Measurements from ENCODE around the gene PLVAP.

Gene PLVAP

DNA sequence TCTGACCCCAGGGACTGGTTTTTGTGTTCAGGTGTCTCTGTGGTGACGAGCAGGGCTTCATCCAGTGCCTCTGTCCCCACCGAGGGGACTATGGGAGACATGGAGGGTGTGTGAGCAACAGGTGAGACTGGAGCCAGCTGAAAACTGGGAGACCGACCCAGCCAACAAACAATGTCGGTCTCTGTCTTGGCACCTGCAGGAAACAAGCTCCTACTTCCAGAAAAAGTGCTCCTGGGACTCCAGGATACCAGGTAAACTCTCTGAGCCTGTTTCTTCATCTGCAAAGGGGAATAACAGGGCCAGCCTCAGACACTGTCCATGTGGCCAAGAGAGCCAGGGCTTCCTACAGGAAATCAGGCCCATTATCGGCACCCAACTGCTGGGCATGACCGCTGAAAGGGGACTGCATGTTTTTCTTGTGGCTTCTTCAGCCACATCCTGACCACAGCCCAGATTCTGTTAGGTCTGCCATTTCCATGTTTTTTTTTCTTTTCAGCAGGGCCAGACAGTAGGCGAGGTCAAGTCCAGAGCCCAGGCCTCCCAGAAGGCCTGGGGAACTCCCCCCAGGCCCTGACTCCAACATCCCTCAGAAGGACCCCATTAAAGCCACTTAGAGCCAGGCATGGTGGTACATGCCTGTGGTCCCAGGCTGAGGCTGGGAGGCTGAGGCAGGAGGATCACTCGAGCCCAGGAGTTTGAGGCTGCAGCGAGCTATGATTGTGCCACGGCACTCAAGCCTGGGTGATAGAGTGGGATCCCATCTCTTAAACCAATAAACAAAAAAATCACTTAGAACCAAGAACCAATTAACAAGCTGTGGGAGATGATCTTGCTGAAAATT is 29.1 kb upstream of the PLVAP start:
- no peak for TF ChIP-seq GATA2 (IDR thresholded peaks at IDR 0.05; ENCODE audit: low read depth, low read length)
- no peak for TF ChIP-seq GATA3 (IDR thresholded peaks at IDR 0.05; ENCODE audit: low read depth, low read length)

DNA sequence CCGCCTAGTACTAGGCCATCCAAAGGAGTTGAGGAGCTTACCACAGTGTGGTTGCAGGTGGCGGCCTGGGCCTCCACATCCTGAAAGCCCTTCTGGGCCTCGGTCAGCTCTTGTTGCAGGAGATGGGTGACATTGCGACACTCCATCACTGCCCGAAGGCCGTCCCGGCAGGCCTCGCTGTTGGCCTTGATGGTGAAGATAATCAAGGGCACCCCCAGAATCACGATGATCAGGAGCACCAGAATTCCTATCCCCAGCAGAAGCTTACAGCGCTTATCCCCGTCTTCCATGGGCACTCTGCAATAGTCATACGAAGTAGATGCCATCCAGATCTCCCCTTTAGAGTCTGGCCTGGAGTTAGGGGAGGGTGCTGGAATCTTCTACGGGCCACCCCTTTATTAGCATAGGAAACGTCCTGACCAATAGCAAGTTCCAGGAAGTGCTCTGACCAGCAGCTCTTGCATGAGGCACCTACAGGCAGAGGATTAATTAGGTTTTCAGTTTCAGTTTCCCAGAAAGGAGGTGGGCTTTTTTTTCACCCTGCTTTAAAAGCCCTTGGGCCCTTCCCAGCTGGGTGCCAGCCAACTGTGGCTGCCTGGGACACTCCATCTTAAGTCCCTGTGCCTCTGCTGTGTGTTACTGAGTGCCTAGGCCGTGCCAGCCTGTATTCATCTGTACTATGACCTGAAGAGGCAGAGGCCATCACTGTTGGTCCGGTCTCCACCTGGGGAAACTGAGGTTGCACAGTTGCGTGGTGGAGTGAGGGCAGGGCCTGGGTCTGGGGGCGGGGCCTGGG is 28.3 kb upstream of the PLVAP start, which contains the start of gene BST2:
TSS of gene BST2 (minus strand) at position 381 of the 796 bp plus-strand sequence. CDS start at position 326, 55 bp downstream.
- TF ChIP-seq GATA3 (IDR thresholded peaks at IDR 0.05; ENCODE audit: low read depth, low read length): no peak

DNA sequence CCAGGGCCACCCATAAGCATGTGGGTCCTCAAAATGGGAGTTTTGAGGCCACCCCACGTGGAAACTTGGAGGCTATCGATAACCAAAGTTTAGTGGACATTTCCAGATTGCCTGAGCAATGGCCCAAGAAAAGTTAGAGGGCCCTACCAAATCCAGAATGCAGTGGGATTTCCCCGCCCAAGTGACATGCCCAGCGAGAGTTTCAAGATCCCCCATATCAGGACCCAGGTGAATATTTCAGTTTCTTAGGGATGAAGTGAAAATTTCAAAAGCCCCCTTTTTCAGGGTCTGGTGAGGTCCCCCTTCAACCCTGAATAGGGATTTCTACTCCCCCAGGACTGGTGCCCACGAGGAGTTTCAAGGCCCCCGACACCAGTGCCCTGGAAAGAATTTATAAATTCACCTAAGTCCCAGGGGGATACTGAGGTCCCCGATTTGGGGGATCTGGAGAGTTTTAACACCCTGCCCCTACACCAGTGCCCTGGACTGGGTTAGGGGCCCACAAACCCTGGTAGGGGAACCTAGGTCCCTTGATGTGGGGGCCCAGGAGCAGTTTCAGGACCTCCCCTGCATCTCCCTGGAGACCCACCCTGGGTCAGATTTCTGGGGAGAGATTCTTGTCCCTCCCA is 27.6 kb upstream of the PLVAP start:
- no peak for TF ChIP-seq GATA3 (IDR thresholded peaks at IDR 0.05; ENCODE audit: low read depth, low read length)
- no peak for TF ChIP-seq GATA2 (IDR thresholded peaks at IDR 0.05; ENCODE audit: low read depth, low read length)

DNA sequence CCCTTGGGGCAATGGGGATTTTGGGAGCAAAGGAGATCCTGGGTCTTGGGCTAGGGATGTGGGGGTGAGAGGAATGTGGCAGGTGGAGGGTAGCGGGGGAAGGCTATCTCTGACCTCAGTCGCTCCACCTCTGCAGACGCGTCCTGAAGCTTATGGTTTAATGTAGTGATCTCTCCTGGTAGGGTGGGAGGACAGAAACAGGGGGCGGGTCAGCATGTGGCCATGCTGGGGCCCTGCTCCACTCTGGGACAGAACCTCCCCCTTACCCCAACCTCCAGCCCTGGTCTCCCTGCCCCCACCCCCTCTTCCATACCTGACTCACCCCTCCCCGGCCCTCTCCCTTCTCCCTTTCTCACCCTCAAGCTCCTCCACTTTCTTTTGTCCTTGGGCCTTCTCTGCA is 26.9 kb upstream of the PLVAP start:
- no peak for TF ChIP-seq GATA2 (IDR thresholded peaks at IDR 0.05; ENCODE audit: low read depth, low read length)
- no peak for TF ChIP-seq GATA3 (IDR thresholded peaks at IDR 0.05; ENCODE audit: low read depth, low read length)

DNA sequence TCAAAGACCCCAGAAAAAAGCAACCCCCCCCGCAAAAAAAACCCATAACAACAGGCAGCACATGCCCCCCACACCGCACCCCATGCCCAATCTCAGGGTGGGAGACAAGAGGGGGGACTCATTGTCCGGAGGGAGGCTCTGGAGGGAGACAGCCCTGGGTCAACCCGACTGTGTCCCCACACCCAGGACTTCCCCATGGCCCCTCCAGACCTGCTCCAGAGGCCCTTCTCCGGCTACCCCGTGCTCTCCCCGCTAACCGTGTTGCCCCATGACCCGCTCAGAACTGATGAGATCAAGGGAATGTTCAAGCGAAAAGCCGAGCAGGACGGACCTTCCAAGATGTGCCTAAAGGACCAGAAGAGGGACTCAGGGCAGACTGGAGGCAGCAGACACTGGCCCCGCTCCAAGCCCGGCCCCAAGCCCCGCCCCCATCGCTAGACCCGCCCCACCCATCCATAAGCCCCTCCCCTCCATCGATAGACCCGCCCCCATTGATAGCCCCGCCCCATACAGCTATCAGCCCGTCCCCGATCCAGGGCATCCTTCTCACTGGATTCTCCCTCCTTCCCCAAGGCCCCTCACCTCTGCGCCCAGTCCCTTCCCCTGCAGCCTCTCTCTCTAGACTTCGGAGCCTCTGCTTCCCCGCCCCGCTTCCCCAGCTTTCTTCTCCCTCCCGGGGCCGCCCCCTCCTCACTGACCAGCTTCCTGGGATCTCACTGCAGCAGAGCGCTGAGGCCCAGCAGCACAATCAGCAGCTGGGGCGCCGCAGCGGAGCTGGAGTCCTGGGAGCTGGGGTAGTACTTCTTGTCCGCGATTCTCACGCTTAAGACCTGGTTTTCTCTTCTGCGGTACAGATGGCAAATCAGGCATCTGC is 26.1 kb upstream of the PLVAP start:
- TF ChIP-seq GATA2 (IDR thresholded peaks at IDR 0.05; ENCODE audit: low read depth, low read length): no peak
- TF ChIP-seq GATA3 (IDR thresholded peaks at IDR 0.05; ENCODE audit: low read depth, low read length): no peak

DNA sequence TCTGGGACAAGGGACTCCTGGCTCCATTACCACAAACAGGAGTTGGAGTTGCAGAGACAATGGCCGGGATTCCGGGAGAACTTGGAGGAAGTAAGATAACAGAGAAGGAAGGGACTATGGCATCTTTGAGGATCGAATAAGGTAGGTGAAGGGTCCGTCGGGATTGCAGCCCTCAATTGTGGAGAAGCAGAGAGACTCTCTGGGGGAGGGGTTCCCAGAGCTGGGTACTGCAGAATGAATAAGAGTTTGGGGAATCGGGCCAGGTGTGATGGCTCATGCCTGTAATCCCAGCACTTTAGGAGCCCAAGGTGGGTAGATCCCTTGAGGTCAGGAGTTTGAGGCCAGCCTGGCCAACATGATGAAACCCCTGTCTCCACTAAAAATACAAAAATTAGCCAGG is 24.5 kb upstream of the PLVAP start:
- TF ChIP-seq GATA2 (IDR thresholded peaks at IDR 0.05; ENCODE audit: low read depth, low read length) (no peak), GATA3 (IDR thresholded peaks at IDR 0.05; ENCODE audit: low read depth, low read length) (no peak)

DNA sequence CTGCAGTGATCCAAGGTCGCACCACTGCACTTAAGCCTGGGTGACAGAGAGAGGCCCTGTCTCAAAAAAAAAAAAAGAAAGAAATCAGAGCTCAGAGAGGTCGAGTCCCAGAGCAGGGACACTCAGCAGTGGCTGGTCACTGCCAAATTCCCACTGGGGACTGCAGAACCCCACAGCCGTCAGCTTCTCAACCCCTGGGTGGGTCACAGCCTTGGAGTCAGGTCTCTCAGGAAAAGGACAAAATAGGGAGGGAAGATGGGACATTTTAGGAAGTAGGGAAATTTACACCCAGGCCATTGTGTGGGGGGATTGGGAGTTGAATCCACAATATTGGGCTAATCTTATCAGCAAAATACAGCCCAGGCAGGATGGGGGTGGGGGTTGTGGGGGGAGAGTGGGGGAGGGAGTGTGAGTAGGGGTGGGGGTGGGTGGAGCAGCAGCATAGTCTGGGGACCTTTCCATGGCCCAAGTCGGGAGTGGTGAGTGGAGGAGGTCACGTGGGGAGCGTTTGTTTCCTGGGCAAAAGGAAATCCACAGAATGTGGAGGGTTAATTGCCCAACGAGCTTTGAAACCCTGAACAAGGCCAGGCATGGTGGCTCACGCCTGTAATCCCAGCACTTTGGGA is 21.9 kb upstream of the PLVAP start:
- TF ChIP-seq GATA2 (IDR thresholded peaks at IDR 0.05; ENCODE audit: low read depth, low read length) (no peak), GATA3 (IDR thresholded peaks at IDR 0.05; ENCODE audit: low read depth, low read length) (no peak)

DNA sequence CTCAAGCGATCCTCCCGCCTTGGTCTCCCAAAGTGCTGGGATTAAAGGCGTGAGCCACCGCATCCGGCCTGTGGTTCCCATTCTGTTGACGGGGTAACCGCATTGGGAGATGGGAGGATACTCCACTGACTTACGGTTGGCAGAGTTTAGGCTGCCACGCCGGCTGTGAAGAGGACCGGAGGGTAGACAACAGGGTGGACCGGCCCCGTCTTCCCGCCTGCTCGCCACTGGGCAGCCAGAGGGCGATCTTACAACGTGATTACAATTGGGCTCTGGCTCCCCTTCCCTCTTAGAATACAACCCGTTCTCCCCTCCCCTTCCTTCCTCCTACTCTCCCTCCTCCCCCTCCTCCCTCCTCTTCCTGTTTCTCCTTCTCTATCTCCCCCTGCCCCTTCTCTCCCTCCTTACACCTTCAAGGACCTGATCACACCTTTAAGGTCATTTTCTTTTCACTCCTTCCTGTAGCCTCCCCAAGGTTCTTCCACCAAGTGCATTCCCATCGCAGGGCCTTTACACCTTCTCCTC is 17.8 kb upstream of the PLVAP start:
- no peak for TF ChIP-seq GATA2 (IDR thresholded peaks at IDR 0.05; ENCODE audit: low read depth, low read length)
- no peak for TF ChIP-seq GATA3 (IDR thresholded peaks at IDR 0.05; ENCODE audit: low read depth, low read length)

DNA sequence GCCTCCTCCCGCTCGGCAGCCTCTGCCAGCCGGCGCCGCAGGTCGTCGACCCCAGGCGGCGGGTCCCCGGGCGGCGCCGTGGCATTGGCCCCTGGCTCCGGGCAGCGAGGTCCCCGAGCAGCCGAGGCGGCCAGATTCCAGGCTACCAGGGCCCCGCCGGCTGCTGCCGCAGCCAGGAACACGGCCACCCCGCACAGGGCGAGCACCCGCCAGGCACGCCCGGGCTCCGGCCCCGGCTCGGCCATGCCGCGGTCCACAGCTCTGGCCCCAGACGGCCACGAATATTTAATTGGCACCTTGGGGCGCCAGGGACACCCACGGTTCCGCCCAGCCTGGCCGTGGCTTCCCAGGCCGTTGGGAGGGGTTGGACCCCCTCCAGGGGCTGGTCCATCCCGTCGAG is 16.8 kb upstream of the PLVAP start, which contains the start of gene CCDC194:
TSS of gene CCDC194 (minus strand) at position 283 of the 400 bp plus-strand sequence. CDS start at position 245, 38 bp downstream.
- TF ChIP-seq GATA3 (IDR thresholded peaks at IDR 0.05; ENCODE audit: low read depth, low read length) (no peak), GATA2 (IDR thresholded peaks at IDR 0.05; ENCODE audit: low read depth, low read length) (no peak)

DNA sequence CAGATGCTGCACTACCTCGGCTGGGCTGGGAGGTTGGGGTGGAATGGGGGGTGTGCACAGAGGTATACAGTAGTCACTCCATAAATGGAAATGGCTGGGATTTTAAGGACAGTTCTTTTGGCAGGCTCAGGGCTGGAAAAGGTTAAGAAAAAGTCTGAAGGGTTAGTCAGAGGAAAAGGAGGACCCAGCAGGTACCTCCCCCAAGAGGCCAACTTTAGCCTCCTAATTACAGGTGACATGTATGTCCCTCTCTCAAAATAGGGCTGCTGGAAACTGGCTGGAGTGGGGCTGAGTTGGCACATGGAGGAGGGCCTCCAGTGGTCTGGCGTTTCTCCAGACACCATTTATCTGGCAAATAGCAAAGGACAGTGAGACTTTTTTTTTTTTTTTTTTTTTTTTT is 15.9 kb upstream of the PLVAP start:
- TF ChIP-seq GATA3 (IDR thresholded peaks at IDR 0.05; ENCODE audit: low read depth, low read length) (no peak), GATA2 (IDR thresholded peaks at IDR 0.05; ENCODE audit: low read depth, low read length) (no peak)

DNA sequence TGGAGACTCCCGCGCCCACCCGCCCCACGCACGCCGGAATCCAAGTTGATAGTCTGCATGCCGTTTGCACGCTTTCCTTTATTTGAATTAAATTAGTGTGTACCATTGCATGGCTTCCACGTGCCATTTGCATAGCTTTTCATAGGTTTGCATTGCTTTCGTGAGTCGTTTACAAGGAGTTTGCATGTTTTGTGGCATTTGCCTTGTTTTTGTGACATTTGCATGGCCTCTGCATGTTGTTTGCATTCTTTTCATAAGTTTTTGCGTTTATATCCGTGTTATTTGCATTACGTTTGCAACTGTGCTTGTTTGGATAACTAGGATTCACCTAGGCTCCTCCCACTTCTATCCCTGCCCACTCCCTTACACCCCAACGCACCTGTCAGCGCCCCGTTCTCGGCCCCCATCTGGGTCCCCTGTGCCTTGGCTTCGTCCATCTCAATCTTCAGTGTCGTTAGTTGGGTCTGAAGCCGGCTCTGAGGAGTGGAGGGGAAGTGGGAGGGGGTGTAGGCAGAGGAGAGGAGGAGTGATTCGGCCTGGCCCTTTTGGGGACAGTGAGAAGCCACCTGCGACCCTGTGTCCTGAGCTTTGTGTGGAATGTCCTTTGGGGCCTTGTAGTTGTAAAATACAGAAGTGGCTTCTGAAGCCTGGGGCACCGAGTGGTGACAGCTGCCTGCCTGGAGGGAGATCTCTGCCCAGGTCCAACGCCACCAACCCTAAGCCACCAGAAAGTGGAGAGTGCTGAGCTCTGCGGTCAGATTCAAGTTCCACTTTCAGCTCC is 14.4 kb upstream of the PLVAP start:
- TF ChIP-seq GATA3 (IDR thresholded peaks at IDR 0.05; ENCODE audit: low read depth, low read length): no peak
- TF ChIP-seq GATA2 (IDR thresholded peaks at IDR 0.05; ENCODE audit: low read depth, low read length): no peak
